Measurements from ENCODE around the gene TCHP.
"Not testable (repeated sequence)": the region's sequence is repeated elsewhere in the genome, so short reads cannot be mapped to it uniquely, and the experiment has no call there.

The TCHP gene

DNA sequence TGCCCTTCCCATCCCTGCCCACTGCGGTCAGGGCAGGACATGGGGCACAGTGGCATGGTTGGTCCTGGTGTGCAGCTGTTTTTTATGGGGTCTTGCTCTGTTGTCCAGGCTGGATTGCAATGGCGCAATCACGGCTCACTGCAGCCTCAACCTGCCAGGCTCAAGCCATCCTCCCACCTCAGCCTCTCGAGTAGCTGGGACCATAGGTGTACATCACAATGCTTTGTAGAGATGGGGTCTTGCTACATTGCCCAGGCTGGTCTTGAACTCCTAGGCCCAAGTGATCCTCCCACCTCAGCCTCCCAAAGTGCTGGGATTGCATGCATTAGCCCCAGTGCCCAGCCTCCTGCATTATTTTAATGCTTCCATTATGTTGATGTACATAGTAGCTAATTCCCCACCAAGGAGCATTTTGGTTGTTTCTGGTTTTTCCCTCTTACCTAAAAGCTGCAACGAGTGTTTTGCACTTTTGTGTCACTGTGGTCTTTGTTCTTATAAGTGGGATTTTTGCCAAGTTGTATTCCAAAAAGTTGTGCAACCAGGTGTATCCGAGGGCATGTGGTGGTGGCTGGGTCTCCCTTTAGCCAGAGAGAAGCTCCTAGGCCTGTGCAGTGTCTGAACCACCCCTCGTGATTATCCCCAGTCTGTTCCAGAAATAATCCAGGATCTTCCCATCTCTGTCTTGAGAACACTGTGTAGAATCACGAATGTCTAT, 10.3 kb downstream of the TCHP start:
- DNase-seq (ENCODE audit: low spot score) (no peak), FAIRE-seq (no peak)

DNA sequence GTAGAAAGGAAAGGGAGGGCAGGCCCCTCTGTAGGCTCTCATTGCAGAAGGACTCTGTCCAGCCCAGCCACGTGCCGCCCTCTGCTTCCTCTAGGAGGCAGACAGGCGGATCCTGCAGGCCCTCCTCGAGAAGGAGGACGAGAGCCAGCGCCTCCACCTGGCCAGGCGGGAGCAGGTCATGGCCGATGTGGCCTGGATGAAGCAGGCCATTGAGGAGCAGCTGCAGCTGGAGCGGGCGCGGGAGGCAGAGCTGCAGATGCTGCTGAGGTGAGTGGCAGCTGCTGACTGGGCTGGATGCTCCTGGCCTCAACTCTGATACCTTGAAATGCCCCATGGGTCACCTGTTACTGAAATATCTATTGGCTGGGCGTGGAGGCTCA, 10.9 kb downstream of the TCHP start:
- FAIRE-seq (no peak), DNase-seq (ENCODE audit: low spot score) (peak; percentile 46)

DNA sequence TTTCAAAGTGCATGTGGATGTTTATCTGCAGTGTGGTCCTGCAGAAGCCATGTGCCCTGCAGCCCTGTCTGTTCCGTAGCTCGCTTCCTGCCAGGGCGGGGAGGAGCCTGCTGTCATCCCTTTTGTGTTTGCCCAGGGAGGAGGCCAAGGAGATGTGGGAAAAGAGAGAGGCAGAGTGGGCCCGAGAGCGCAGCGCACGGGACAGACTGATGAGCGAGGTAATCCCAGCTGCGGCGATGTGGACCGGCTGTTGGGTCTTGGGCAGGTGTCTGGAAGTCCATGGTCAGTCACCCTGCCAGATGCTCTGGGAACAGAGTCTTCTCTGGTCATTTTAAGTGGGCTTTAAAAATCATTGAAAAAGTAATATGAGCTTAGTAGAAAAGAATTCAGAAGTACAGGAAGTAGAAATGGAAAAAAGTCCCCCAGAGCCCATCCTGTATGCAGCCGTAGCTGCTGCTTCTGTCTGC, 12.8 kb downstream of the TCHP start:
- FAIRE-seq (no peak), DNase-seq (ENCODE audit: low spot score) (no peak)

DNA sequence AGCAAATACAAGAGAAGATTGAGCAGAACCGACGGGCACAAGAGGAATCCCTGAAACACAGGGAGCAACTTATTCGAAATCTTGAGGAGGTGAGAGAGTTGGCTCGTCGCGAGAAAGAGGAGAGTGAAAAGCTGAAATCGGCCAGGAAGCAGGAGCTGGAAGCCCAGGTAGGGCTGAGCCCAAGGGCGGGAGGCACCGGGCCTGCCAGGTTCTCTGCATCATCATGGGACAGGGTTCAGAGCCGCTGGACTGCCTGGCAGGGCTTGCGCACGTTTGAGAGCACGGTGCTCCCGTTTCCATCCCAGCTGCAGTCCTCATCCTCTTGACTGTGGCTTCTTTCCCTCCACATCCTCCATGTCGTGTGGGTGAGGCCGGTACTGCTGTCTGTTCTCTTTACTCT, 14.4 kb downstream of the TCHP start:
- DNase-seq (ENCODE audit: low spot score) (no peak), FAIRE-seq (no peak)

DNA sequence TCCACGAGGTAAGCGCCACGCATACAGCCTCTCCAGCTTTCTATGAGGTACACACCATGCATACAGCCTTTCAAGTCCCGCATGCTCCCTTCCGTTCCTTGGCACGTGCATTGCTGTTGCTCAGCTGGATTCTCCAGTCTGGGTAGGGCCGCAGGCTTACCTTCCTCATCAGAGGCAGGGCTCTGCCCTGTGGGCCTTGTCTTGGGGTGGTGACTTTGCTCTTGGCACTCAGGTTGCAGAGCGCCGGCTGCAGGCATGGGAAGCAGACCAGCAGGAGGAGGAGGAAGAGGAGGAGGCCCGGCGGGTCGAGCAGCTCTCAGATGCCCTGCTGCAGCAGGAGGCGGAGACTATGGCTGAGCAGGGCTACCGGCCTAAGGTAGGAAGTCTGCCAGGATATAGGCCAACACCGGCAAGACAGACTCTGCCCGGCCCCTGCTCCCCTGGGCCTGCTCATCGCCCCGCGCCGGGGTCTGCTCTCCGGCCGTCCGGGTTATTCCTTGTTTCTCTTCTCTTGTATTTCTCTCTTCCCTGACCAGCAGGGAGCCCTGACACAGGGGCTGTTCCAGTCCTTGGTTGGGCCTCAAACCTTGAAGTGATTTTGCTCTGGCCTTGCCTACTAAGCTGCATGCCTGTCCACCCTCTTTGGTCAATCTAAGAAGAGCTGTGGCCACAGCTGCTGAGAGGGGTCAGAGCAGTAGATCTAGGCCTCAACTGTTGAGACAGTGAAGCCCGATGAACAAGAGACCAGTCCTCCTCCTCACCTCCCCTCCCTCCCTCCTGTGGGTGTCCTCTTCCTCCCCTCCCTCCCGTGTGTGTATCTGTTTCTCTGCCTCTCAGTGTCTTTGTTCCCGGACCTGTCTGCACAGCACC, 15.3 kb downstream of the TCHP start:
- DNase-seq (ENCODE audit: low spot score) (no peak), FAIRE-seq (no peak)

DNA sequence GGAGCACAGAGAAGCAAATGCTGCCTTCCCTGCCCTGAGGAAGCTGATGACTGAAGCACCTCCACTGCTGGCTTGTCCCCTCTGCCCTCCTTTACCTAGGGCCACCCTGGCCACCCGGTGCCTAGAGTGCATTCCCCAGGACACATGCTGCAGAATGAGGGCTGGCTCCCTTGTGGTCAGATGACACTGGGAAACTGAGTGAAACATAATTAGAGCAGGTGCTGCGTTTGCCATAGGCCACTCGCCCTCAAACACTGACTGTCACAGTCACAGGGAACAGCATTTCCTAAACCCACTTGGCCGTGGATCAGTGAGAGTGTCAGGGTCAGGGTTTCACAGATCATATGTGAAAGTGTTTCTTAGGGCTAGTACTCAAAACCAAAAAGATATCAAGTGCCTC, 16.0 kb downstream of the TCHP start:
- DNase-seq (ENCODE audit: low spot score) (no peak), FAIRE-seq (no peak)

DNA sequence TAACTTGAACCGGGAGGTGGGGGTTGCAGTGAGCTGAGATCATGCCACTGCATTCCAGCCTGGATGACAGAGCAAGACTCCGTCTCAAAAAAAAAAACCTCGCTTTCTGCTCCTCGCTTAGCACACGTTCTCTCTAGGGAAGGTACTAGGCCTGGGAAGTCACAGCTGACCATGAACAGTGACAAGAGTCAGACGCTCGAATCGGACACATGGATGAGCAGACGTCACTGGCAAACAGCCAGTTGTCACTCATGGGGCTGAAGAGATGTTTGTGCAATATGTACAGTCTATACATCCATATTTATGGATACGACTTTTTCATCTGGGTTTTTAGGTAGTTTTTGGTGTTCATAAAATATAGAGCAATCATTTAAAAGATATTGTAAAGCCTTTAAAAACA, 19.4 kb downstream of the TCHP start:
- DNase-seq (ENCODE audit: low spot score) (no peak), FAIRE-seq (no peak)

DNA sequence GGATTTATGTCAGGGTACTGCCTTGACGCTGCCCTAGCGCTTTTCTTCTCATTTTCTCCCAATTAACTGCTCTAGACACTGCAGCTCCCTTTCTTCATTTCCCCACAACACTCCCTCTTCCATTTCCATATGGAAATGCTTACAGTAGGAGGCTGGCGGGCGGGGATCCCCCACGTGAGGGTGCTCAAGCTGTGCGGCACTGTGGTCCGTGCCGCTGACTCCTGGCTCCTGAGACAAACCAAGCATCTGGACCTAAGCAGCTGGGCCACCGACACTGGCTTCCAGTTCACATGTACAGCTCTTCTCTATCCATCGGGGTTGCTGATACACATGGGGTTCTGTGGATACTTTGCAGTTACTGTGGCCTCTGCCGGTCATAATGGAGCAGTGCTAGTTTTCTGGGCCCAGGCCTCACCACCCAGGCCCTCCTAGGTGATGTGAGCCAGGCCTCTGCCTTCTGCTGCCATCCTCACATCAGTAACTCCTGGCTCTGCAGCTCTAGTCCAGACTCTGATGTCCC, 20.2 kb downstream of the TCHP start:
- DNase-seq (ENCODE audit: low spot score) (no peak), FAIRE-seq (no peak)

DNA sequence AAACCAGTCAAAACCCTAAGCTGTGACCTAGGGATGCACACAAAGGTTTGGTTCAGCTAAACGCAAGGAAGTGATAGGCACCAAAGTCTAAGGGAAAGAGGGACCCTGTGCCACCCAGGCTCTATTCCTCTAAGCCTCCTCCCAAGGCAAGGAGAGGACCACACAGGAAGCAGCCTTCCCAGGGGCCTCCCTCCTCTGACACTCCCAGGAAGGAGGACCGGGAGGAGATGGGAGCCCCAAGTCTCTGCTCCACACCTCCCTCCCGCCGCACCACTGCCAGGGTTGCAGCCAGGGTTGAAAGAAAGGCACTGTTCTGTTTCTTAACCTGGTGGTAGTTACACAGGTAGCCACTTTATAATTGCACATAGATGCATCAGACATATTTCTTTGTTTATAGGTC, 21.9 kb downstream of the TCHP start:
- FAIRE-seq (no peak), DNase-seq (ENCODE audit: low spot score) (no peak)

DNA sequence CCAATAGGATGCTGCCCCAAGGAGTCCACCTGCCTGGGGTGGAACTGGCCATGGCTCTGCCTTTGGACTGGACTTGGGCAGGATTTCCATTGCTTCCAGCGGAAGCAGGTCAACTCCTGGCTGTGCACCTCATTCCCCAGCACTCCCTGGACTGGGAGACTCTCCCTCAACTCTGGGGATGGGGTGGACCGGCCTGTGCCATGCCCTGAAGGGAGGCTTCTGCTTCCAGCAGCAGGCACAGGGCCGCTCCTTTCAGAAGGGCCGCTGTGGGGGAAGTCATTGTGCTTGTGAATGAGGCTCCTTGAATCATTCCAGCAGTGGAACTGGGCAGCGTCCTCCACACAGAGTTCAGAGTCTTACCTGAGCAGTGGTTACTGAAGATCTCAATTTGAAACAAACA, 23.0 kb downstream of the TCHP start:
- DNase-seq (ENCODE audit: low spot score) (no peak), FAIRE-seq (no peak)

DNA sequence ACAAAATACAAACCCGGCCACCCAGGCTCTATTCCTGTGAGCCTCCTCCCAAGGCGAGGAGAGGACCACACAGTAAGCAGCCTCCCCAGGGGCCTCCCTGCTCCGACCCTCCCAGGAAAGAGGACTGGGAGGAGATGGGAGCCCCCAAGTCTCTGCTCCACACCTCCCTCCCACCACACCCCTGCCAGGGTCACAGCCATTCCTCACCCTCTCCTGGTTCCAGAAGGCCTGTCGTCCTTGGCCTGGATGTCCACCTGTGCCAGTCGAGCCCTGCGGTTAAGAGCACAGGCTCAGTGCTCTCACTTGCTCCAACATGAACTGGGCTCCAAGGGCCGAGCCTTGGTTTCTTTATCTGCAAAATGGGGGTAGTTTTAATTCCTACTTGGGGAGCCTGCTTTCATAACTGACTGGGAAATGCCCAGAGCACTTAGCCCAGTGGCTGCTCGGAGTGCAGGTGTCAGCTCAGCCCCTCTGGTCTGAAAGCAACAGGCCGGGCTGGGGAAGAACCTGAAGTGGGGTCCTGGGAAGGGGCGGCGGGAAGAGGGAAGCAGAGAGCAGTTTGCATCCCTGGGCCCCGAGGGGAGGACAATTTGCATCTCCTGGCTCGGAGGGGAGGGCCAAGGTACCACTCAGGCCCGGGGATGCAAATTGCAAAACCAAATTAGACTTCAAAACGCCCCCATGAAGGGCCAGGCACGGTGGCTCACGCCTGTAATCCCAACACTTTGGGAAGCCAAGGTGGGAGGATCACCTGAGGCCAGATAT, 23.6 kb downstream of the TCHP start:
- FAIRE-seq (no peak), DNase-seq (ENCODE audit: low spot score) (no peak)

DNA sequence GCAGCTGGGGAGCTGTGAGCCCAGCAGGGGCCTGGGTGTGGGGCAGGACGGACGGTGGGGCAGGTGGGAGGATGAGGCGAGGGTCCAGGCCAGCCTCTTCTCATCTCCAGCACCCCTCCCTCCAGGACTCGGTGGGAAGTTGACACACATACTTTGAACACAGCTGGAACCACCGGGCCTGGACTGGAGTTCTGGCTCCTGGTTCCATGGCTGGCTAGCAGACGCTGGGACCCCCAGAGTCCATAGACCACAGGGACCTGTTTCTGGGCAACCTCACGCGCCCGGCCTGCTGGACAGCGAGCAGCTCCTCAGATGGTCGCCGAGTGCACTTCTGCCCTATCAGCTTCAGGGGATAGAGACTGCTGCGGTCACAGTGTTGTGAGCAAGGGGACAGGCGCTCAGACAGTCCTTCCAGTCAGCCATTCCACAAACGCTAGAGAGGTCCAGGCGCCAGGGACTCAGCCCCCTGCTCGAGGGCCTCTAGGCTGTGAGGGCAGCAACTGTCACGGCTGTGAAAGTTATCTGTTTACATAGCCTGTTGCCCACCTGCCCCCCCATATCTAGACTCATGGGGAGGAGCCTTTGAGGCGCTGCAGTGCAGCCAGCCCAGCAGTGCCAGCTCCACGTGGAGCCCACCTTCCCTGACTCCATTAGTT, 25.2 kb downstream of the TCHP start:
- DNase-seq (ENCODE audit: low spot score), result no peak
- no peak for FAIRE-seq

DNA sequence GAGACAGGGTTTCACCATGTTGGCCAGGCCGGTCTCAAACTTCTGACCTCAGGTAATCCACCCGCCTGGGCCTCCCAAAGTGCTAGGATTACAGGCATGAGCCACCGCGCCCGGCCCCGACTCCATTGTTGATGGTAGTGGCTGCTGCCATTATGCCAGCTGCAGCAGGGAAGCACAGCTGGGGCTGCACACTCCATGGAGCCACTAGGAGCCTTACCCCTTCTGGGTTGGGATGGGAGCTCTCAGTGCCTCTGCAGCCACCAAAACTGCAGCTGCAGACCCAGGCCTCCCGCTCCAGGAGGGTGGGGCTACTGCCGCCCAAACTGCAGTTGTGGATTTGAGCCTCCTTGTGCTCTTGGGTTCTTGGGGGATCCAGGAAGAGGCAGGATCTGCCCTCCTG, 25.9 kb downstream of the TCHP start:
- FAIRE-seq (no peak), DNase-seq (ENCODE audit: low spot score) (no peak)

DNA sequence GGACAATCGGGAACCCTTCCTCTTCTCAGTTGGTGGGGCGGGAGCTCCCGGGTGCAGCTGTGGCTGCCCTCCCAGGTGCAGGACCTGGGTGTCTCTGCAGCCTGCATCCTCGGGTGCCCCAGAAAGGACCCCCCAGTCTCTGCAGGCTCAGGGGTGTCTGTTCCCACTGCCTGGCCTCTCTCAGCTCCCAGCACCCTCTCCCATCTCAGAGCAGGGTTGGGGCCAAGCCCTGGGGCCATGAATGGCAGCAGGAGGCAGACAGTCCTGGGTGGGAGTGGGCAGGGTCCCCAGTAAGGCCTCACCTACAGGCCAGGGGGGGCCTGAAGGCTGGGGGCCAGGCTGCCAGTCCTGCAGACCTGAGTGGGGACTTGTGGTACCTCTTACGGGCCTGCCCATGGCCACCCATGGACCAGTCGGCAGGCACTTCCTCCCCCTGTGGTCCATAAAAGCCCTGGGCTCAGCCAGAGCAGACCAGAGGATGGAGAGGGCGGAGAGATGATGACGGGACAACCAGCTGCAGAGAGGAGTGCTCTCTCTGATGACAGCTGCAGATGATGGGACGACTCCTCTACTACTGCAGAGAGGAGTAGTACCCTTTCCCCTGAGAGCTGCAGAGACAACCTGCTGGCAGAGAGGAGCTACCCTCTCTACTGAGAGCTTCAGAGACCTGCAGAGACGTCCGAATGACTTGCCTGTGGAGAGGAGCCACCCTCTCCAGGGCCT, 26.6 kb downstream of the TCHP start:
- no peak for FAIRE-seq
- no peak for DNase-seq (ENCODE audit: low spot score)

DNA sequence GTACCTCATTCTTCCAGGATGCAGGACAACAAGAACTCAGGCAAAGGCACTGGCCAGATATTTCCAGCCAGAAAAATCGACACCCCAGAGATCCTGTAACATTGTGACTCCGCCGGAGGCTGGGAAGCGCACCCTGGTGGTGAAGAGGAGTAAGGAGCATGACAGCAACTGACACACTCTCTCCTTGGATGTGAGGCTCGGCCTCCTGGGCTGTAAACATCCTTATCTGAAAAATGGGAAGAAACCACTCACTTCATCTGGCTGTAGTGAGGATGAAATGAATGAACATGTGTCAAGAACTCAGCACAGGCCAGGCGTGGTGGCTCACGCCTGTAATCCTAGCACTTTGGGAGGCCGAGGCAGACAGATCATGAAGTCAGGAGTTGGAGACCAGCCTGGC, 27.5 kb downstream of the TCHP start:
- DNase-seq (ENCODE audit: low spot score) (peak; percentile 55), FAIRE-seq (no peak)

DNA sequence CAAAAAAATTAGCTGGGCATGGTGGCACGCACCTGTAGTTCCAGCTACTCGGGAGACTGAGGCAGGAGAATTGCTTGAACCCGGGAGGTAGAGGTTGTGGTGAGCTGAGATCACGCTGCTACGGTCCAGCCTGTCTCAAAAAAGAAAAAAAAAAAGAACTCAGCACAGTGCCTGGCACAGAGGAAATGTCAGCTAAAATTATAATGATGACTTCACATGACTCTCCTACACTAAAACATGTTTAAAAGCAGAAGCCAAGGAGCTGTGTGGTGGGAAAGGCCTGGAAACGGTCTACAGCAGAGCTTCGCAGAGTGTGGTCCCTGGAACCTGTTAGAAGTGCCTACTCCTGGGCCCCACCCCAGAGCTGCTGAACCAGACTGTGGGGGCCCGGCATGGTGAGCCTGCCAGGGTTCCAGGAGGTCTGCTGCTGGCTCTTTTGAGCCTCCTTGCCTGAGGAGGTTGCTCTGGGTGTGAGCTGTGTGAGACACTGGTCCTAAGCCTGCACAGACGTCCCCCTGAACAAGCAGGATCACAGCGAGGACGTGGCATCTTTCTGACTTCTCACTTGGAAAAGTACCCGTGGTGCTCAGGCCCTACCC, 28.1 kb downstream of the TCHP start:
- no peak for FAIRE-seq
- no peak for DNase-seq (ENCODE audit: low spot score)

DNA sequence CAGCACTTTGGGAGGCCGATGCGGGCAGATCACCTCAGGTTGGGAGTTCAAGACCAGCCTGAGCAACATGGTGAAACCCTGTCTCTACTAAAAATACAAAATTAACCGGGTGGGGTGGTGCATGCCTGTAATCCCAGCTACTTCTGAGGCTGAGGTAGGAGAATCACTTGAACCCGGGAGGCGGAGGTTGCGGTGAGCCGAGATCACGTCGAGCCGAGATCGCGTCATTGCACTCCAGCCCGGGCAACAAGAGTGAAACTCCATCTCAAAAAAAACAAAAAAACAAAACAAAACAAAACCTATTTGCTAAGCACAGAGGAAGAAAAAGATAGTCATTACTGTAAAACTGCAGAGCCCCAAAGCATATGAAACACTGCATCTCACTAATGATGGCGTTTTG, 29.3 kb downstream of the TCHP start:
- FAIRE-seq; DNase-seq (ENCODE audit: low spot score): not testable (repeated sequence)

DNA sequence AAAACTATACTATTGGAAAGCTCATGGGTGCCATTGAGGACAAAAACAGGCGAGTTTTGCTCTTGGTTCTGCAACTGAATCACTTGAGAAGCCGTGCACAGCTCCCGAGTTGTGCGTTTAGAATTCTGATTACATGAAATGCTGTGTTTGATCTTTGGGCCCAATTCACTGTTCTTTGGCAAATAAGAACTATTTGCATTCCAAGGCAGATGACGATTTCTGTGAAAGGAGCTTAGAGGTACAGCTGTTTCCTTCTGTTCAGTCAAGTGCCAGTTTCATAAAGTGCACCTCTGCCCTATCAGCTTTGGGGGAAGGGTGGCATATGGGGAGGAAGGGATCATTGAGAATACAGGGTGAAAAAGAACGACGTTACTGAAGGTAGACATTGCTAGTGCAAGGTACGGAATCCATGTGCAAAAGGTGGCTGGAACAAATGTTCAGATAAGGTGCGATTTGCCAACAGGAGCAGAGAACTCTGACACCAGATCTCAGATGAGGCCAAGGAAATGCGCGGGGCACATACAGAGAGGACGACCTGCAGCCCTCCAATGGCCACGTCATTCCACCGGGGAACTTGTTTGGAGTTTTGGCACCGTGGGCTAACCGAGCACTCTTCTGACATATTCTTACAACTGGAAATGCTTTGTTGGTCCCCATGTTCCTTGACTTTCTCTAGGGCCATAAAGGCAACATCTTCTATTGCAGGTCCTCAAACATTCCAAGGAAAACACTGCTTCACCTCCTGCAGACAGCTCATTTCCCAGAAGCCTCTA, 30.1 kb downstream of the TCHP start:
- no peak for DNase-seq (ENCODE audit: low spot score)
- FAIRE-seq, result no peak

DNA sequence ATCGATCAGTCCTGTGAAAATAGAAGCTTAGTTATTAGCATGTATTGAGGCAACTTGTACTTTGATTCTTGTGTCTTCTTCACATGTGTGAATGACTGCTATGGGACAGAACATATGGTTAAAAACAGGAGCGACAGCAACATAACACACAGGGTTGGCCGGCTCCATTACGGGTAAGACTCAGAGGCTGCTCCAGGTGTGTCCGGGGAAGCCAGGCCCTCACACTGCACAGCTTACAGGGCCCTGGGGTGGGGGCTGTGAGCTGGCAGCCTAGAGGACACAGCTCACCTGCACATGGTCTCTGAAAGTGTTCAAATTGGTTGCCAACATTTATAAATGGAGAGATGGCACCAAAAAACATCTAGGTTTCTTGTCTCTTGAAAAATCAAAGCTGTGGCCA, 31.1 kb downstream of the TCHP start:
- FAIRE-seq (no peak), DNase-seq (ENCODE audit: low spot score) (no peak)
